WTC11 (cell line): Measurements from ENCODE around the gene DGCR8. TPM values are rescaled to one million over a fixed set of nuclear protein-coding genes. Genes with fewer than 3 reads are reported as not detected.
A peak's percentile ranks its signal among the peaks of the same experiment; 100 is the strongest.

Source experiments
- ATAC-seq: fragments of 200-7000 bp; cut with Tn5 transposase; 2 replicates; pipeline ENCODE4 v1.10.0; 2021; ENCODE audit warnings: mild to moderate bottlenecking, moderate library complexity
- CTCF ChIA-PET: fragments of 300-600 bp; sonication (Branson Sonifier 250); formaldehyde crosslinking; loops from one replicate; lab custom pipeline; 2021; ENCODE audit warnings: antibody characterized with exemption; lab: Charles Lee
- POLR2A ChIA-PET: fragments of 350-600 bp; sonication (Branson Sonifier 250); formaldehyde crosslinking; loops from one replicate; lab custom pipeline; 2021; ENCODE audit warnings: antibody characterized with exemption; lab: Charles Lee
- DNase-seq: peaks from one replicate; pipeline ENCODE4 v3.0.0; 2021; ENCODE audit warnings: low spot score
- H3K27ac Mint-ChIP-seq: 2 replicates; pipeline ENCODE4 v1.8.0; 2021; ENCODE audit warnings: mixed read lengths
- H3K27me3 Mint-ChIP-seq: 2 replicates; pipeline ENCODE4 v1.8.0; 2021; ENCODE audit warnings: low read depth, mild to moderate bottlenecking, moderate library complexity, mixed read lengths
- H3K36me3 Mint-ChIP-seq: 2 replicates; pipeline ENCODE4 v1.8.0; 2021; ENCODE audit warnings: mixed read lengths
- H3K4me1 Mint-ChIP-seq: 2 replicates; pipeline ENCODE4 v1.8.0; 2022; ENCODE audit warnings: mixed read lengths
- H3K4me3 Mint-ChIP-seq: 2 replicates; pipeline ENCODE4 v1.8.0; 2021; ENCODE audit warnings: mild to moderate bottlenecking, moderate library complexity, mixed read lengths
- H3K9me3 Mint-ChIP-seq: 2 replicates; pipeline ENCODE4 v1.8.0; 2021; ENCODE audit warnings: mixed read lengths
- ETV6 ChIP-seq: sonication (generic); formaldehyde crosslinking; IDR thresholded peaks from 2 replicates; pipeline ENCODE4 v1.8.1; 2022; ENCODE audit warnings: mild to moderate bottlenecking, missing genetic modification reagents
- FOXK1 ChIP-seq: sonication (generic); formaldehyde crosslinking; IDR thresholded peaks from 2 replicates; pipeline ENCODE4 v1.8.0; 2022; ENCODE audit warnings: mild to moderate bottlenecking, moderate library complexity, missing genetic modification reagents
- MLX ChIP-seq: sonication (generic); formaldehyde crosslinking; IDR thresholded peaks from 2 replicates; pipeline ENCODE4 v1.8.1; 2023; ENCODE audit warnings: mild to moderate bottlenecking, missing genetic modification reagents, moderate library complexity
- MXD4 ChIP-seq: fragments of 250-450 bp; sonication (Bioruptor Pico); IDR thresholded peaks from 2 replicates; pipeline ENCODE4 v1.8.0; 2021; ENCODE audit warnings: mild to moderate bottlenecking, moderate library complexity, borderline replicate concordance
- NFE2L1 ChIP-seq: sonication (generic); formaldehyde crosslinking; IDR thresholded peaks from 2 replicates; pipeline ENCODE4 v1.8.1; 2023; ENCODE audit warnings: missing genetic modification reagents
- NR1H2 ChIP-seq: sonication (generic); formaldehyde crosslinking; IDR thresholded peaks from 2 replicates; pipeline ENCODE4 v1.9.0; 2021; ENCODE audit warnings: mild to moderate bottlenecking, moderate library complexity, missing genetic modification reagents
- PRDM15 ChIP-seq: sonication (generic); formaldehyde crosslinking; IDR thresholded peaks from 2 replicates; pipeline ENCODE4 v1.8.0; 2022; ENCODE audit warnings: missing genetic modification reagents
- SMAD3 ChIP-seq: sonication (generic); formaldehyde crosslinking; IDR thresholded peaks from 2 replicates; pipeline ENCODE4 v1.8.0; 2022; ENCODE audit warnings: missing genetic modification reagents, mild to moderate bottlenecking, borderline replicate concordance
- SMAD4 ChIP-seq: sonication (generic); formaldehyde crosslinking; IDR thresholded peaks from 2 replicates; pipeline ENCODE4 v1.8.0; 2022; ENCODE audit warnings: mild to moderate bottlenecking, missing genetic modification reagents
- TEAD1 ChIP-seq: sonication (generic); formaldehyde crosslinking; IDR thresholded peaks from 2 replicates; pipeline ENCODE4 v1.8.0; 2022; ENCODE audit warnings: mild to moderate bottlenecking, missing genetic modification reagents
- ZNF317 ChIP-seq: sonication (generic); formaldehyde crosslinking; IDR thresholded peaks from 2 replicates; pipeline ENCODE4 v1.8.1; 2023; ENCODE audit warnings: low read depth, mild to moderate bottlenecking, moderate library complexity, missing genetic modification reagents, borderline replicate concordance
- ZNF671 ChIP-seq: fragments of 250-450 bp; sonication (Bioruptor Pico); IDR thresholded peaks from 2 replicates; pipeline ENCODE4 v1.8.0; 2021; ENCODE audit warnings: mild to moderate bottlenecking
- total RNA-seq: library from RNA; stranded (reverse); gene quantifications from 3 replicates; pipeline ENCODE4 v1.2.3, GENCODE V29; 2021

The DGCR8 gene
- total RNA-seq, 1 experiment from 2014 or later = 55.0 TPM

- Mint-ChIP-seq H3K27ac (no peak overlapping the region), H3K9me3 (no peaks in the 10 kb centered on the region), H3K4me3 (no peak overlapping the region), H3K4me1 (no peaks in the 10 kb centered on the region), H3K36me3 (no peaks in the 10 kb centered on the region), H3K27me3 (no peaks in the 10 kb centered on the region; the same call in 1 of the 2 replicates)
- ChIA-PET CTCF (interaction anchor here (0.5 to 0.6 kb wide), 2 partner anchors 42 to 342 kb away, joined by 4 read pairs; no protein-coding TSS in a partner anchor), POLR2A (interaction anchor here (0.6 kb wide), 1 partner anchor 55 kb away, joined by 5 read pairs; the partner anchor contains the start of gene RANBP1)
- no peak for TF ChIP-seq MXD4 (CRISPR knock-in tag)
- TF ChIP-seq SMAD4 = no peak
- no peak for TF ChIP-seq NR1H2 (CRISPR knock-in tag)
- no peak for TF ChIP-seq SMAD3 (CRISPR knock-in tag)
- peak; percentile 32 for DNase-seq
- ATAC-seq = peak; percentile 66
These were observed 19.2 kb upstream of the DGCR8 start for GRCh38 chr22:20060700-20061480.

- no peaks in the 10 kb centered on the region; the same call in 1 of the 2 replicates for H3K27me3 Mint-ChIP-seq
- H3K4me1 Mint-ChIP-seq = no peaks in the 10 kb centered on the region
- no peak for TF ChIP-seq ZNF317 (CRISPR knock-in tag)
- ATAC-seq (no peak), DNase-seq (no peak)
- no peak overlapping the region for H3K27ac Mint-ChIP-seq
- ChIA-PET CTCF (interaction anchor here (0.5 kb wide), 1 partner anchor 41 kb away, joined by 4 read pairs; no protein-coding TSS in a partner anchor), POLR2A (no interaction called here)
- no peaks in the 10 kb centered on the region for H3K36me3 Mint-ChIP-seq
- no peaks in the 10 kb centered on the region for H3K9me3 Mint-ChIP-seq
- no peak overlapping the region for H3K4me3 Mint-ChIP-seq
These were observed 18.6 kb upstream of the DGCR8 start for GRCh38 chr22:20061481-20061861.

- Mint-ChIP-seq H3K36me3 (no peaks in the 10 kb centered on the region), H3K4me3 (no peak overlapping the region), H3K27ac (no peak overlapping the region), H3K9me3 (no peaks in the 10 kb centered on the region), H3K27me3 (no peaks in the 10 kb centered on the region; the same call in 1 of the 2 replicates), H3K4me1 (no peaks in the 10 kb centered on the region)
- CTCF ChIA-PET = interaction anchor here (1.0 kb wide), 1 partner anchor 49 kb away, joined by 3 read pairs; no protein-coding TSS in a partner anchor
- TF ChIP-seq PRDM15 = no peak
- TF ChIP-seq MLX (CRISPR knock-in tag) = no peak
- TF ChIP-seq TEAD1 (CRISPR knock-in tag) = no peak
- TF ChIP-seq ZNF671 (CRISPR knock-in tag) = no peak
- DNase-seq (no peak), ATAC-seq (no peak)
- POLR2A ChIA-PET = no interaction called here
These were observed 17.8 kb upstream of the DGCR8 start for GRCh38 chr22:20062043-20062765.

GRCh38 chr22:20062766-20063083 is 17.3 kb upstream of the DGCR8 start:
- no peak overlapping the region for H3K4me3 Mint-ChIP-seq
- ATAC-seq = no peak
- CTCF ChIA-PET = interaction anchor here (1.0 kb wide), 1 partner anchor 49 kb away, joined by 3 read pairs; no protein-coding TSS in a partner anchor

More at GRCh38 chr22:20062766-20063083, 17.3 kb upstream of the DGCR8 start:
- DNase-seq = no peak
- Mint-ChIP-seq H3K27ac (0 out of 2 replicates have a peak overlapping the region, but pooled peaks have one; percentile 73), H3K9me3 (no peaks in the 10 kb centered on the region)
- TF ChIP-seq ETV6 (CRISPR knock-in tag) (no peak), NFE2L1 (CRISPR knock-in tag) (no peak), FOXK1 (no peak)
- TF ChIP-seq, all 79 proteins: peak for 0
- POLR2A ChIA-PET = no interaction called here
- no peaks in the 10 kb centered on the region; the same call in 1 of the 2 replicates for H3K27me3 Mint-ChIP-seq
- no peaks in the 10 kb centered on the region for H3K36me3 Mint-ChIP-seq
- H3K4me1 Mint-ChIP-seq = no peaks in the 10 kb centered on the region
